Fibroblast of lung (primary cell): Measurements from ENCODE around the gene CLEC11A. TPM values are rescaled to one million over a fixed set of nuclear protein-coding genes. Genes with fewer than 3 reads are reported as not detected.

ENCODE experiments used
- DNase-seq, 2 donors: peaks; one replicate each; pipeline versions ENCODE4 v3.0.0 to v3.0.0-alpha.2; 2010; ENCODE audit warnings: low read depth in 2 of 2
- H2AFZ ChIP-seq: 2 replicates; pipeline ENCODE4 v1.5.1; 2012; ENCODE audit warnings: low read length, control low read depth, inconsistent platforms
- H3K27ac ChIP-seq: 2 replicates; pipeline ENCODE4 v1.5.1; 2011; ENCODE audit warnings: low read length, control low read depth; ENCODE audit not compliant: insufficient read depth
- H3K27me3 ChIP-seq: 2 replicates; pipeline ENCODE4 v1.5.1; 2011; ENCODE audit warnings: mild to moderate bottlenecking, low read length; ENCODE audit not compliant: control insufficient read depth, insufficient read depth
- H3K36me3 ChIP-seq: 2 replicates; pipeline ENCODE4 v1.5.1; 2011; ENCODE audit warnings: low read length; ENCODE audit not compliant: control insufficient read depth, insufficient read depth
- H3K4me1 ChIP-seq: 2 replicates; pipeline ENCODE4 v1.5.1; 2011; ENCODE audit warnings: low read length; ENCODE audit not compliant: control insufficient read depth, insufficient read depth; ENCODE audit errors: extremely low read depth
- H3K4me2 ChIP-seq: 2 replicates; pipeline ENCODE4 v1.5.1; 2011; ENCODE audit warnings: low read length, control low read depth; ENCODE audit not compliant: insufficient read depth; ENCODE audit errors: extremely low read depth
- H3K4me3 ChIP-seq, 4 experiments: fragments of 200-600 bp in 1 of 4; sonication (generic) in 1 of 4; replicated peaks in 1 of 4; 2 replicates each; pipeline ENCODE4 v1.5.1; 2011 to 2016; ENCODE audit warnings: low read length in 4 of 4, low read depth in 3 of 4, mild to moderate bottlenecking in 3 of 4, control low read depth in 2 of 4, inconsistent platforms in 1 of 4, mixed read lengths in 1 of 4; ENCODE audit not compliant: insufficient read depth in 1 of 4; ENCODE audit errors: control extremely low read depth in 1 of 4
- H3K79me2 ChIP-seq: 2 replicates; pipeline ENCODE4 v1.5.1; 2012; ENCODE audit warnings: mild to moderate bottlenecking, low read length, inconsistent platforms; ENCODE audit not compliant: control insufficient read depth, insufficient read depth
- H3K9ac ChIP-seq: 2 replicates; pipeline ENCODE4 v1.5.1; 2011; ENCODE audit warnings: mild to moderate bottlenecking, low read length, control low read depth; ENCODE audit not compliant: insufficient read depth
- H3K9me3 ChIP-seq: 2 replicates; pipeline ENCODE4 v1.5.1; 2012; ENCODE audit warnings: low read depth, low read length; ENCODE audit not compliant: control insufficient read depth, insufficient read depth
- H4K20me1 ChIP-seq: 2 replicates; pipeline ENCODE4 v1.5.1; 2011; ENCODE audit warnings: low read length; ENCODE audit not compliant: control insufficient read depth, insufficient read depth; ENCODE audit errors: extremely low read depth
- EZH2 ChIP-seq: IDR thresholded peaks from 2 replicates; pipeline ENCODE4 v1.5.1; 2012; ENCODE audit warnings: low read length, control low read depth, mild to moderate bottlenecking; ENCODE audit errors: missing control alignments
- polyA minus RNA-seq: library from RNA; depleted of rRNA, polyadenylated mRNA; stranded (reverse); fragments of >200 nt; gene quantifications from 2 replicates; pipeline ENCODE4 v1.2.3, GENCODE V29; 2011; ENCODE audit warnings: low replicate concordance
- polyA plus RNA-seq, 2 donors: library from polyadenylated mRNA; depleted of rRNA in 1 of 2; stranded (reverse) in 1 of 2; unstranded in 1 of 2; fragments of >200 nt; gene quantifications; 2 replicates each; pipeline ENCODE4 v1.2.1, GENCODE V29; 2011 to 2012; ENCODE audit warnings: missing spikeins in 1 of 2
- total RNA-seq: library from RNA; depleted of rRNA; stranded (reverse); fragments of >200 nt; gene quantifications from 2 replicates; pipeline ENCODE4 v1.2.1, GENCODE V29; 2014
- TF ChIP-seq, protein P1 (sequence below), 2 donors: IDR thresholded peaks in 1 of 2; conservative IDR thresholded peaks in 1 of 2; 1 replicate in 1 of 2; 2 replicates in 1 of 2; pipeline ENCODE4 v1.5.1; 2011 to 2012; ENCODE audit warnings: low read length in 2 of 2, control low read depth in 1 of 2, inconsistent platforms in 1 of 2, low read depth in 1 of 2, mild to moderate bottlenecking in 1 of 2

CLEC11A gene, protein sequence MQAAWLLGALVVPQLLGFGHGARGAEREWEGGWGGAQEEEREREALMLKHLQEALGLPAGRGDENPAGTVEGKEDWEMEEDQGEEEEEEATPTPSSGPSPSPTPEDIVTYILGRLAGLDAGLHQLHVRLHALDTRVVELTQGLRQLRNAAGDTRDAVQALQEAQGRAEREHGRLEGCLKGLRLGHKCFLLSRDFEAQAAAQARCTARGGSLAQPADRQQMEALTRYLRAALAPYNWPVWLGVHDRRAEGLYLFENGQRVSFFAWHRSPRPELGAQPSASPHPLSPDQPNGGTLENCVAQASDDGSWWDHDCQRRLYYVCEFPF
- 27.5 and 69.4 TPM in 2 replicates for total RNA-seq
- 22.5 and 23.4 TPM in 2 replicates for polyA plus RNA-seq
- polyA plus RNA-seq (2012) = 66.2 and 73.6 TPM in 2 replicates
- 4.7 and 7.4 TPM in 2 replicates for polyA minus RNA-seq

DNA sequence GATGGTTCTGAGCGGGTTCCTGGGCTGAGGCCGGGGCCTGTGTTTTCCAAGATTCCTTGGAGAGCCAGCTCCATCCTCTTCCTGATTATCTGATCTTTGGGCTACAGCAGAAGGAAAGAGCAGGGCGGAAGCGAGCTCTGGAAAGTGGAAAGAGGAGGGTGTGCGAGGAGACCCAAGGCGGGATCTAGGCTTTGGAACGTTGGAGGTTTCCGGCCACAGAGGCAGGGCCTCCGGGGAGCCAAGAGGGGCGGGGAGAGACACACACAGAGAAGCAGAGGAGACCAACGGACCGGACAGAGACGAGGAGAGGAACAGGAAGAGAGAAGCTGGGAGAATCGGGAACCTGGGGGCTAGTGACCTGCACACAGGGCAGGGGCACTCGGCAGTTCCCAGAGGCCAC is at the start of gene CLEC11A:
CLEC11A (plus strand) TSS at position 296 of the 400 bp plus-strand sequence. CDS start 162 bp downstream, outside the sequence.
- peaks cover 2% of the 10 kb centered on the region for H3K36me3 ChIP-seq
- H3K9ac ChIP-seq = peak within 1 kb of the TSS; percentile 61
- TF ChIP-seq EZH2 = no peak
- TF ChIP-seq, protein P1, sequence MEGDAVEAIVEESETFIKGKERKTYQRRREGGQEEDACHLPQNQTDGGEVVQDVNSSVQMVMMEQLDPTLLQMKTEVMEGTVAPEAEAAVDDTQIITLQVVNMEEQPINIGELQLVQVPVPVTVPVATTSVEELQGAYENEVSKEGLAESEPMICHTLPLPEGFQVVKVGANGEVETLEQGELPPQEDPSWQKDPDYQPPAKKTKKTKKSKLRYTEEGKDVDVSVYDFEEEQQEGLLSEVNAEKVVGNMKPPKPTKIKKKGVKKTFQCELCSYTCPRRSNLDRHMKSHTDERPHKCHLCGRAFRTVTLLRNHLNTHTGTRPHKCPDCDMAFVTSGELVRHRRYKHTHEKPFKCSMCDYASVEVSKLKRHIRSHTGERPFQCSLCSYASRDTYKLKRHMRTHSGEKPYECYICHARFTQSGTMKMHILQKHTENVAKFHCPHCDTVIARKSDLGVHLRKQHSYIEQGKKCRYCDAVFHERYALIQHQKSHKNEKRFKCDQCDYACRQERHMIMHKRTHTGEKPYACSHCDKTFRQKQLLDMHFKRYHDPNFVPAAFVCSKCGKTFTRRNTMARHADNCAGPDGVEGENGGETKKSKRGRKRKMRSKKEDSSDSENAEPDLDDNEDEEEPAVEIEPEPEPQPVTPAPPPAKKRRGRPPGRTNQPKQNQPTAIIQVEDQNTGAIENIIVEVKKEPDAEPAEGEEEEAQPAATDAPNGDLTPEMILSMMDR (conservative IDR thresholded peaks at IDR 0.05 in 1 of 2, IDR thresholded peaks at IDR 0.05 in 1 of 2; ENCODE audit: low read depth in 1 of 2, low read length in 2 of 2) = no peak
- peak within 1 kb of the TSS; percentile 52 to 80 (median 74) for H3K4me3 ChIP-seq
- H3K27me3 ChIP-seq = no peaks in the 10 kb centered on the region
- no peaks in the 10 kb centered on the region for H3K9me3 ChIP-seq
- H2AFZ ChIP-seq = peak within 1 kb of the TSS; percentile 36
- DNase-seq = peak in 1 of 2 donors; percentile 62
- peaks cover 25% of the 10 kb centered on the region for H3K4me1 ChIP-seq
- H3K79me2 ChIP-seq = peaks cover 12% of the 10 kb centered on the region
- H4K20me1 ChIP-seq = no peaks in the 10 kb centered on the region
- H3K4me2 ChIP-seq = peak within 1 kb of the TSS; percentile 99
- peak within 1 kb of the TSS; percentile 77 for H3K27ac ChIP-seq

DNA sequence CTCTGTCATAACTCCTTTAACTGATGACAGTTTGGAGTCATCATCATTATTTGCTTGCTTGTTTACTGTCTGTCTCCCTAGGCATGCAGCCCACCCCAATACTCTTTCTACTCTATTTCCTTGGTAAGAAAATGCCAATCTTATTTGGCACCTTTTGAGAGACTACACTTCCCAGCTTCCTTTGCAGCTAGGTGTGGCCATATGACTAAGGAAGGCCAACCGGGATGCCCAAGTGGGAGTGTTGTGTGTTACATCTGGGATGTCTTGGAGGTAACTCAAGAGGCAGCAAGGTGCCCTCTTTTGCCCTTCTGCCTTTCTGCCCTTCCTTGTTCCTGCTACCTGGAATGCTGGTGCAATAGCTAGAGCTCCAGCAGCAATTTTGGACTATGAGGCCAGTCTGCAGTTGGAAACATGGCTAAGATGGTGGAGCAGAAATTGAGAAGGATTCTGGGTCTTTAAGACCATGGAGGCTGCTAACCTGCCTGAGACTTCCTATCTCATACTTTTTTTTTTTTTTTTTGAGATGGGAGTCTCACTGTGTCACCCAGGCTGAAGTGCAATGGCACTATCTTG is 46.5 kb upstream of the CLEC11A start:
- H4K20me1 ChIP-seq = no peaks in the 10 kb centered on the region
- DNase-seq = no peak
- H3K9me3 ChIP-seq = no peaks in the 10 kb centered on the region
- H2AFZ ChIP-seq = no peak overlapping the region
- H3K4me3 ChIP-seq = no peak overlapping the region
- no peaks in the 10 kb centered on the region for H3K27me3 ChIP-seq
- no peak overlapping the region for H3K27ac ChIP-seq
- no peaks in the 10 kb centered on the region for H3K79me2 ChIP-seq
- H3K4me2 ChIP-seq = no peak overlapping the region
- H3K36me3 ChIP-seq = no peaks in the 10 kb centered on the region
- H3K9ac ChIP-seq = no peak overlapping the region
- no peaks in the 10 kb centered on the region for H3K4me1 ChIP-seq
- no peak for TF ChIP-seq EZH2
- TF ChIP-seq, protein P1 (conservative IDR thresholded peaks at IDR 0.05 in 1 of 2, IDR thresholded peaks at IDR 0.05 in 1 of 2; ENCODE audit: low read depth in 1 of 2, low read length in 2 of 2) = no peak

DNA sequence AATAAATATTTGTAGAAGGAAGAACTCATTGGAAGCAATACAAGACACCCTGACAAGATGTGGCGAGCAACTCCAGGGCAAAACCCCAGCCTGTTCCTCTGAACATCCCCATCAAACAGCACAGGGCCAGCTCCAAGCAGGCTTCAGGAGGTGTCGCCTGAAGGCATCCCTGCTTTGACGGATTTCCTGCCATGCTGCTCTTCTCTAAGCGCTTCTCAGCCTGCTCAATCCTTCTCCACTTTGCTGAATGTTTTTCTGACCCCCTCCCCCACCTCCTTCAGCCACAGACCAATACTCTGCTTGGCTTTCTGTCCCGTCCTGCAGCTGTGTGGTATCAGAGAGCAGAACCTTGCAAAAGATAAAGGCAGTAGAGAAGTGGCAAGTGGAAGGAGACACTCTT is 45.5 kb upstream of the CLEC11A start:
- Histone ChIP-seq H3K4me1 (no peaks in the 10 kb centered on the region), H2AFZ (no peak overlapping the region), H3K27me3 (no peaks in the 10 kb centered on the region), H4K20me1 (no peaks in the 10 kb centered on the region), H3K9ac (no peak overlapping the region), H3K36me3 (no peaks in the 10 kb centered on the region), H3K9me3 (no peaks in the 10 kb centered on the region), H3K4me2 (no peak overlapping the region), H3K27ac (no peak overlapping the region), H3K79me2 (no peaks in the 10 kb centered on the region), H3K4me3 (no peak overlapping the region)
- no peak for DNase-seq
- TF ChIP-seq EZH2 = no peak
- TF ChIP-seq, protein P1 (conservative IDR thresholded peaks at IDR 0.05 in 1 of 2, IDR thresholded peaks at IDR 0.05 in 1 of 2; ENCODE audit: low read depth in 1 of 2, low read length in 2 of 2) = no peak
